ENCODE results near the gene GPR17. TPM values are rescaled to one million over a fixed set of nuclear protein-coding genes. Genes with fewer than 3 reads are reported as not detected.
A peak's percentile ranks its signal among the peaks of the same experiment; 100 is the strongest.

GPR17 gene
- total and polyA plus RNA-seq, 2 donors (not counting 1 experiment from before 2014, with no cell fraction given) = not detected

GRCh38 chr2:127681976-127682857 lies 36.3 kb downstream of the GPR17 start:
- Histone ChIP-seq H4K20me1 (ENCODE audit: control insufficient read depth, extremely low read depth, insufficient read depth, low read length) (no peaks in the 10 kb centered on the region), H3K4me3 (replicated peaks in 1 of 4; ENCODE audit: control extremely low read depth in 1 of 4, insufficient read depth in 1 of 4, low read depth in 3 of 4, low read length in 4 of 4) (no peak overlapping the region), H3K36me3 (ENCODE audit: control insufficient read depth, insufficient read depth, low read length) (no peaks in the 10 kb centered on the region), H3K27ac (ENCODE audit: insufficient read depth, low read length) (no peak overlapping the region), H3K27me3 (ENCODE audit: control insufficient read depth, insufficient read depth, low read length) (peaks cover 7% of the 10 kb centered on the region), H3K9ac (ENCODE audit: insufficient read depth, low read length) (no peak overlapping the region), H3K4me2 (ENCODE audit: extremely low read depth, insufficient read depth, low read length) (no peak overlapping the region), H2AFZ (ENCODE audit: low read length) (no peak overlapping the region), H3K79me2 (ENCODE audit: control insufficient read depth, insufficient read depth, low read length) (no peaks in the 10 kb centered on the region), H3K9me3 (ENCODE audit: control insufficient read depth, insufficient read depth, low read depth, low read length) (no peaks in the 10 kb centered on the region), H3K4me1 (ENCODE audit: control insufficient read depth, extremely low read depth, insufficient read depth, low read length) (peaks cover 6% of the 10 kb centered on the region)
- no peak for DNase-seq (ENCODE audit: low read depth in 2 of 2)
- TF ChIP-seq CTCF (conservative IDR thresholded peaks at IDR 0.05 in 1 of 2, IDR thresholded peaks at IDR 0.05 in 1 of 2; ENCODE audit: low read depth in 1 of 2, low read length in 2 of 2) = no peak
- TF ChIP-seq EZH2 (IDR thresholded peaks at IDR 0.05; ENCODE audit: low read length, missing control alignments) = no peak

- H3K36me3 ChIP-seq (ENCODE audit: control insufficient read depth, insufficient read depth, low read length) = no peaks in the 10 kb centered on the region
- peaks cover 3% of the 10 kb centered on the region for H3K27me3 ChIP-seq (ENCODE audit: control insufficient read depth, insufficient read depth, low read length)
- peaks cover 6% of the 10 kb centered on the region for H3K4me1 ChIP-seq (ENCODE audit: control insufficient read depth, extremely low read depth, insufficient read depth, low read length)
- H2AFZ ChIP-seq (ENCODE audit: low read length) = no peak overlapping the region
- no peaks in the 10 kb centered on the region for H4K20me1 ChIP-seq (ENCODE audit: control insufficient read depth, extremely low read depth, insufficient read depth, low read length)
- H3K9me3 ChIP-seq (ENCODE audit: control insufficient read depth, insufficient read depth, low read depth, low read length) = no peaks in the 10 kb centered on the region
- no peak for TF ChIP-seq CTCF (conservative IDR thresholded peaks at IDR 0.05 in 1 of 2, IDR thresholded peaks at IDR 0.05 in 1 of 2; ENCODE audit: low read depth in 1 of 2, low read length in 2 of 2)
- no peak for DNase-seq (ENCODE audit: low read depth in 2 of 2)
- no peak overlapping the region for H3K27ac ChIP-seq (ENCODE audit: insufficient read depth, low read length)
- H3K4me3 ChIP-seq (replicated peaks in 1 of 4; ENCODE audit: control extremely low read depth in 1 of 4, insufficient read depth in 1 of 4, low read depth in 3 of 4, low read length in 4 of 4) = no peak overlapping the region
- no peaks in the 10 kb centered on the region for H3K79me2 ChIP-seq (ENCODE audit: control insufficient read depth, insufficient read depth, low read length)
- no peak overlapping the region for H3K9ac ChIP-seq (ENCODE audit: insufficient read depth, low read length)
- H3K4me2 ChIP-seq (ENCODE audit: extremely low read depth, insufficient read depth, low read length) = no peak overlapping the region
These were observed 37.1 kb downstream of the GPR17 start for GRCh38 chr2:127683056-127683455.

GRCh38 chr2:127683757-127684156 lies 37.8 kb downstream of the GPR17 start:
- no peak overlapping the region for H3K4me3 ChIP-seq (replicated peaks in 1 of 4; ENCODE audit: control extremely low read depth in 1 of 4, insufficient read depth in 1 of 4, low read depth in 3 of 4, low read length in 4 of 4)
- H3K27me3 ChIP-seq (ENCODE audit: control insufficient read depth, insufficient read depth, low read length) = no peaks in the 10 kb centered on the region
- TF ChIP-seq EZH2 (IDR thresholded peaks at IDR 0.05; ENCODE audit: low read length, missing control alignments) = no peak
- TF ChIP-seq CTCF (conservative IDR thresholded peaks at IDR 0.05 in 1 of 2, IDR thresholded peaks at IDR 0.05 in 1 of 2; ENCODE audit: low read depth in 1 of 2, low read length in 2 of 2) = no peak
- H4K20me1 ChIP-seq (ENCODE audit: control insufficient read depth, extremely low read depth, insufficient read depth, low read length) = no peaks in the 10 kb centered on the region
- H3K4me1 ChIP-seq (ENCODE audit: control insufficient read depth, extremely low read depth, insufficient read depth, low read length) = peaks cover 6% of the 10 kb centered on the region
- no peak overlapping the region for H3K9ac ChIP-seq (ENCODE audit: insufficient read depth, low read length)
- peak in 1 of 2 donors; percentile 47 for DNase-seq (ENCODE audit: low read depth in 2 of 2)
- no peaks in the 10 kb centered on the region for H3K9me3 ChIP-seq (ENCODE audit: control insufficient read depth, insufficient read depth, low read depth, low read length)
- H3K36me3 ChIP-seq (ENCODE audit: control insufficient read depth, insufficient read depth, low read length) = no peaks in the 10 kb centered on the region
- no peak overlapping the region for H3K27ac ChIP-seq (ENCODE audit: insufficient read depth, low read length)
- H3K4me2 ChIP-seq (ENCODE audit: extremely low read depth, insufficient read depth, low read length) = no peak overlapping the region
- H3K79me2 ChIP-seq (ENCODE audit: control insufficient read depth, insufficient read depth, low read length) = no peaks in the 10 kb centered on the region
- H2AFZ ChIP-seq (ENCODE audit: low read length) = no peak overlapping the region
